ENCODE data around the gene ETV3L.
"Not testable (repeated sequence)": the region's sequence is repeated elsewhere in the genome, so short reads cannot be mapped to it uniquely, and the experiment has no call there.

The ETV3L gene

GRCh38 chr1:157105298-157105987 is 5.8 kb upstream of the ETV3L start:
- DNase-seq (ENCODE audit: low spot score) = no peak

- DNase-seq (ENCODE audit: low spot score) = no peak
These were observed 5.1 kb upstream of the ETV3L start for GRCh38 chr1:157104598-157105293.

GRCh38 chr1:157103268-157103667 is 3.7 kb upstream of the ETV3L start:
- DNase-seq (ENCODE audit: low spot score) = no peak

- no peak for DNase-seq (ENCODE audit: low spot score)
These were observed 1.5 kb upstream of the ETV3L start for GRCh38 chr1:157101149-157101548.

GRCh38 chr1:157098987-157099632 is 498 bp downstream of the ETV3L start:
- not testable (repeated sequence) for DNase-seq (ENCODE audit: low spot score)

GRCh38 chr1:157098519-157098918 is 1.1 kb downstream of the ETV3L start:
- DNase-seq (ENCODE audit: low spot score) = no peak

- no peak for DNase-seq (ENCODE audit: low spot score)
These were observed 1.9 kb downstream of the ETV3L start for GRCh38 chr1:157097692-157098091.

GRCh38 chr1:157096881-157097280 is 2.7 kb downstream of the ETV3L start:
- no peak for DNase-seq (ENCODE audit: low spot score)

- no peak for DNase-seq (ENCODE audit: low spot score)
These were observed 4.1 kb downstream of the ETV3L start for GRCh38 chr1:157095551-157095950.

- DNase-seq (ENCODE audit: low spot score) = no peak
These were observed 4.5 kb downstream of the ETV3L start for GRCh38 chr1:157095091-157095490.

- DNase-seq (ENCODE audit: low spot score) = no peak
These were observed 6.8 kb downstream of the ETV3L start for GRCh38 chr1:157092831-157093230.

GRCh38 chr1:157091668-157092273 is 7.8 kb downstream of the ETV3L start:
- DNase-seq (ENCODE audit: low spot score) = no peak

GRCh38 chr1:157091186-157091585 is 8.4 kb downstream of the ETV3L start:
- no peak for DNase-seq (ENCODE audit: low spot score)

- no peak for DNase-seq (ENCODE audit: low spot score)
These were observed 8.8 kb downstream of the ETV3L start for GRCh38 chr1:157090771-157091170.

GRCh38 chr1:157090196-157090647 is 9.4 kb downstream of the ETV3L start:
- DNase-seq (ENCODE audit: low spot score) = peak; percentile 90

- no peak for DNase-seq (ENCODE audit: low spot score)
These were observed 9.8 kb downstream of the ETV3L start for GRCh38 chr1:157089789-157090188.

GRCh38 chr1:157088607-157089006 is 11.0 kb downstream of the ETV3L start:
- no peak for DNase-seq (ENCODE audit: low spot score)

- no peak for DNase-seq (ENCODE audit: low spot score)
These were observed 12.6 kb downstream of the ETV3L start for GRCh38 chr1:157087030-157087429.

- DNase-seq (ENCODE audit: low spot score) = no peak
These were observed 13.3 kb downstream of the ETV3L start for GRCh38 chr1:157086299-157086698.

GRCh38 chr1:157085421-157085820 is 14.2 kb downstream of the ETV3L start:
- no peak for DNase-seq (ENCODE audit: low spot score)

- no peak for DNase-seq (ENCODE audit: low spot score)
These were observed 14.9 kb downstream of the ETV3L start for GRCh38 chr1:157084720-157085119.

- DNase-seq (ENCODE audit: low spot score) = no peak
These were observed 17.9 kb downstream of the ETV3L start for GRCh38 chr1:157081707-157082106.

GRCh38 chr1:157080714-157081113 is 18.9 kb downstream of the ETV3L start:
- DNase-seq (ENCODE audit: low spot score) = no peak

Data from NAMALWA (cell line).